Body of pancreas (tissue), 4 donors: Measurements from ENCODE around the gene ANKAR. TPM values are rescaled to one million over a fixed set of nuclear protein-coding genes. Genes with fewer than 3 reads are reported as not detected.
A peak's percentile ranks its signal among the peaks of the same experiment; 100 is the strongest.

Experiments used
- ATAC-seq: fragments of 150-250 bp; one replicate; pipeline ENCODE4 v1.9.1; 2016
- DNase-seq, 4 donors: peaks; one replicate each; pipeline ENCODE4 v3.0.0-alpha.2; 2019
- H3K27ac ChIP-seq, 4 donors: fragments of 200-600 bp; sonication (generic); 1 replicate in 3 of 4; 2 replicates in 1 of 4; pipeline versions ENCODE4 v1.5.1 to v1.6.1; 2016 to 2019; ENCODE audit warnings: mild to moderate bottlenecking in 1 of 4, mixed read lengths in 1 of 4, moderate library complexity in 1 of 4
- H3K27me3 ChIP-seq, 2 donors: fragments of 200-600 bp; sonication (generic); one replicate each; pipeline ENCODE4 v1.6.0; 2016; ENCODE audit warnings: mild to moderate bottlenecking in 1 of 2
- H3K36me3 ChIP-seq, 2 donors: fragments of 200-600 bp; sonication (generic); replicated peaks in 1 of 2; 2 replicates each; pipeline ENCODE4 v1.5.1; 2016; ENCODE audit warnings: low read depth in 2 of 2; ENCODE audit not compliant: insufficient read depth in 1 of 2
- H3K4me1 ChIP-seq: fragments of 200-600 bp; sonication (generic); one replicate; pipeline ENCODE4 v1.6.0; 2016
- H3K4me3 ChIP-seq, 2 donors: fragments of 200-600 bp; sonication (generic); 1 replicate in 1 of 2; 2 replicates in 1 of 2; pipeline ENCODE4 v1.5.1; 2016 to 2019
- H3K9me3 ChIP-seq, 3 donors: fragments of 200-600 bp; sonication (generic); 1 replicate in 2 of 3; 2 replicates in 1 of 3; pipeline ENCODE4 v1.5.1; 2016
- POLR2A ChIP-seq, 3 donors: fragments of 450-650 bp; IDR thresholded peaks; one replicate each; pipeline ENCODE4 v1.6.1; 2016; ENCODE audit warnings: antibody characterized with exemption in 3 of 3, mild to moderate bottlenecking in 2 of 3
- WGBS, 2 donors: methylation state at CpG; one replicate each; pipeline ENCODE4 v1.1.5; 2017; 5-methylcytosine and 5-hydroxymethylcytosine counted together
- intact Hi-C: fragments of 100-400 bp; cut with DNase I; formaldehyde crosslinking; loops from one replicate; pipeline ENCODE4 v1.15.1; 2023
- total RNA-seq, 2 donors: library from RNA; depleted of rRNA; stranded (reverse); fragments of >200 nt; gene quantifications; one replicate each; pipeline ENCODE4 v1.1.0, GENCODE V29; 2016
- TF ChIP-seq, protein P1 (sequence below), 7 experiments: fragments of 450-650 bp in 4 of 7; fragments of 200-600 bp in 3 of 7; sonication (generic) in 3 of 7; IDR thresholded peaks; one replicate each; pipeline ENCODE4 v1.5.1; 2016 to 2019; ENCODE audit warnings: antibody characterized with exemption in 7 of 7

Gene ANKAR
- total RNA-seq, 2 donors from 2014 or later: 10.9 to 14.3 TPM

DNA sequence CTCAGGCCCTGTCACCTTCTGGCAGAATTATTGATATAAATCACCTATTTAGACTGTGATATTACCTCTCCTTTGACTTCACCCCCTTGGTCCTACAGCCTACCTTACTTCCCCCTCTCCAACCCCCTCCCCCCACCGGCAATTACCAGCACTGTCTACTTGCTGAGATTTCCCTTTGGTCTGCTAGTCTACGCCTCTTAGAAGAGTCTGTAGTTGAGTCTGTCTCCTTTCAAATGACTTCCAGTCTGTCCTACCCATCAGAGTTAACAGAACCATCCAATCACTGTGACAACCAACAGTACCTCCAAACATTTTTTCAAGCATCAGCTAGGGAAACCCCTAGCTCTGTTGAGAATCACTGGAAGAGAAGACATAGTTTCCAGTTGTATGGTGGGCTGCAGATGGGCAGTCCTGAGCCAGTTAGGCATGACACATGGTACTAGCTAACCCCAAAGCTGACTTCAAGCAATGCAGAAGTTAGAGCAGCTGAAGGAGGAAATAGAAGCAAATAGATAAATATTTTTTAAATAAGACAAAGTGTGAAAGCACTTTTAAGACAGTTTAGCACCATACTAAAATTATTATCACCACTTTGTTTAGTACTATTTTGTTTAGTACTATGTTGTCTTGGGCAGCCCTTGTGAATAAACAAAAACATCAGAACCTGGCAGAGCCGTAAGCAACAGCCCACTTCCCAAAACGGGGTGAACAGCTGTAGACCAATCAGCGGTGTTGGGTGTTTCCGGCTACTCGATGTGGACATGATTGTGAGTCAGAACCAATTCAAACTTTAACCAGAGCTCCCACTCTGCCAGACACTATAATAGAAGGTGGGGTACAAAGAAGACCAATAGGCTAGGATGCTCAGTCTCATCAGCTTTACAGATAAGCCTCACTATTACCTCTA, 15.9 kb upstream of the ANKAR start:
- no peak overlapping the region for H3K27ac ChIP-seq

DNA sequence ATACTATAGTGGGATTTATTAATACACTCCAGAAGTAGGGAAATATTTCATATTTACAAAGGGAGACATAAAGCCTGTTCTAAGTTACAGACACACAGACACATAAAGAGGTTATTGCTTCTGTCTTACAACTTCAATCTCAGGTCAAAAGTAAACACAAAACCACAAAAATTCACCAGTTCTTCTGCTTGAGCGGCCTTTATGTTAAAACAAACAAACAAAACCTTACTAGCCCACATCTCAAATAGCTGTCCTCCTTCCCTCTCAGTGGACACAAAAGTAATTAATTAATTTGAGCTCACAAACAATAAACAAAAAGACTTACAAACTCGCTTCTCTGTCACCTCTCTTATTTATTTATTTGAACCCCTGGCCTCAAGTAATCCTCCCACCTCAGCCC, 14.7 kb upstream of the ANKAR start:
- H3K9me3 ChIP-seq: no peaks in the 10 kb centered on the region
- H3K27me3 ChIP-seq: no peaks in the 10 kb centered on the region
- DNase-seq: no peak
- WGBS, 2 donors: 40 to 41% methylated on average over 2 of the region's 2 CpGs
- H3K4me1 ChIP-seq: peaks cover 13% of the 10 kb centered on the region
- ATAC-seq: no peak
- TF ChIP-seq POLR2A (IDR thresholded peaks at IDR 0.05): no peak
- TF ChIP-seq, protein P1, sequence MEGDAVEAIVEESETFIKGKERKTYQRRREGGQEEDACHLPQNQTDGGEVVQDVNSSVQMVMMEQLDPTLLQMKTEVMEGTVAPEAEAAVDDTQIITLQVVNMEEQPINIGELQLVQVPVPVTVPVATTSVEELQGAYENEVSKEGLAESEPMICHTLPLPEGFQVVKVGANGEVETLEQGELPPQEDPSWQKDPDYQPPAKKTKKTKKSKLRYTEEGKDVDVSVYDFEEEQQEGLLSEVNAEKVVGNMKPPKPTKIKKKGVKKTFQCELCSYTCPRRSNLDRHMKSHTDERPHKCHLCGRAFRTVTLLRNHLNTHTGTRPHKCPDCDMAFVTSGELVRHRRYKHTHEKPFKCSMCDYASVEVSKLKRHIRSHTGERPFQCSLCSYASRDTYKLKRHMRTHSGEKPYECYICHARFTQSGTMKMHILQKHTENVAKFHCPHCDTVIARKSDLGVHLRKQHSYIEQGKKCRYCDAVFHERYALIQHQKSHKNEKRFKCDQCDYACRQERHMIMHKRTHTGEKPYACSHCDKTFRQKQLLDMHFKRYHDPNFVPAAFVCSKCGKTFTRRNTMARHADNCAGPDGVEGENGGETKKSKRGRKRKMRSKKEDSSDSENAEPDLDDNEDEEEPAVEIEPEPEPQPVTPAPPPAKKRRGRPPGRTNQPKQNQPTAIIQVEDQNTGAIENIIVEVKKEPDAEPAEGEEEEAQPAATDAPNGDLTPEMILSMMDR (IDR thresholded peaks at IDR 0.05): no peak
- H3K36me3 ChIP-seq: no peaks in the 10 kb centered on the region
- H3K27ac ChIP-seq: no peak overlapping the region
- H3K4me3 ChIP-seq: no peak overlapping the region
- intact Hi-C loops: loop anchor here (5.0 kb wide), 1 partner anchor 38 kb away; no protein-coding TSS in a partner anchor

More for the DNA sequence above, 15.9 kb upstream of the ANKAR start:
- DNase-seq: no peak
- Histone ChIP-seq H3K9me3 (no peaks in the 10 kb centered on the region), H3K27me3 (no peaks in the 10 kb centered on the region), H3K4me3 (no peak overlapping the region), H3K4me1 (peaks cover 9% of the 10 kb centered on the region), H3K36me3 (no peaks in the 10 kb centered on the region)
- TF ChIP-seq, protein P1 (IDR thresholded peaks at IDR 0.05): no peak
- TF ChIP-seq POLR2A (IDR thresholded peaks at IDR 0.05): no peak
- no peak for ATAC-seq
- intact Hi-C loops: no loop called here
- WGBS, 2 donors: 51 to 60% methylated on average over 7 of the region's 7 CpGs

DNA sequence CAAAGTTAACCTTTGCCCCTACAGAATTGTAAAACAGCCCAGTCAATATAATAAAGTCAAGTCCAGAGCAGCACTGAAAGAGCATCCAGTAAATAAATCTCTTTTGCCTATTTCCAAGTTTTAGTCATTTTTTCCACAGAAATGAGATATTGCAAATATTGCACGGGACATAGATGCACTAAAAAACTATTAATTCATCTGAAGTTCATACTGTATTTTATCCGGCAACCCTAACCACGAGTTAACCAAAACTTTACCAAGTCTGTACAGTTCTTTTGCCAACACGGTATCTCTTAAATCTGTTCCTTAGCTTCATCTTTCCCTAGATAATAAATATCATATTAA, 13.7 kb upstream of the ANKAR start:
- Histone ChIP-seq H3K36me3 (no peaks in the 10 kb centered on the region), H3K9me3 (no peaks in the 10 kb centered on the region), H3K4me1 (peaks cover 13% of the 10 kb centered on the region), H3K27ac (no peak overlapping the region), H3K4me3 (no peak overlapping the region), H3K27me3 (no peaks in the 10 kb centered on the region)
- TF ChIP-seq POLR2A (IDR thresholded peaks at IDR 0.05): no peak
- TF ChIP-seq, protein P1 (IDR thresholded peaks at IDR 0.05): no peak
- intact Hi-C loops: loop anchor here (5.0 kb wide), 1 partner anchor 37 kb away; no protein-coding TSS in a partner anchor
- WGBS, 2 donors: 5 to 8% methylated on average over 4 of the region's 4 CpGs
- ATAC-seq (no peak), DNase-seq (no peak)

DNA sequence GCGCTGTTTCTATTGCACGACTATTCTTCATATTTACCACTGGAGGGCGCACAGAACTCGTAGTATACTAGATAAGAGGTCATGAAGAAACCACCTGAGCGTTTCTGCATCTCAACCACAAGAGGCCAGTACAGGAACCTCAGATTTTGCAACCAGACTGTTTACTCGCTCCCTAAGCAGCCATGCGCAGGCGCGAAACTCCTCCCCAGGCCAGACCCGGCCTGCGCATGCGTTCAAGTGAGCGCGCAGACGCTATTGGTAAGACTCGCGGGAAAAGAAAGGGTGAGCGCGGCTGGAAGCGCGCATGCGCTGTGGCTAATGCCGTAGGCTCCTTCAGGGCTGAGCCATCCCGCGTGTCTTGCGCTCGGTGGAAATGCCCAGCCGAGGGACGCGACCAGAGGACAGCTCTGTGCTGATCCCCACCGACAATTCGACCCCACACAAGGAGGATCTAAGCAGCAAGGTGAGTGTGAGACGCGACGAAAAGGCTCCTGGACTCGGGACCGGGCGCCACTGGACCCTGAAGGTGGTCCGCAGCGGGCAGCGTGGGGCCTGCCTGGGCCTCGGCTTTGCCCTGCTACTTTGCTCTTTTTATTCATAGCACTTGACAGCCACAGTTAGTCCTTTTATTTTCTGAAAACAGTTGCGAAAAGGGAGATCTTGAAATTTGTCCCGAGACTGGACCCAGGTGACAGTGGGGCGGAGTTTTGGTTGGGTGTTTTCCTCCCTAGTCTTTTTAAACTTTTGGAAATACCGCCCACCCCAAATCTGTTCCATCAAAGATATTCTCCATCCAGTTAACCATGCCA, 13.1 kb upstream of the ANKAR start, which contains the start of gene ASNSD1:
ASNSD1 (plus strand) TSS at position 312 of the 809 bp plus-strand sequence. CDS start 4,674 bp downstream, outside the sequence.
- Histone ChIP-seq H3K4me1 (peaks cover 13% of the 10 kb centered on the region), H3K4me3 (peak within 1 kb of the TSS; percentile 61 to 96), H3K27ac (peak within 1 kb of the TSS in 3 of 4 donors; percentile 69 to 83 (median 75)), H3K27me3 (no peaks in the 10 kb centered on the region), H3K9me3 (no peaks in the 10 kb centered on the region), H3K36me3 (peaks cover 0 to 2% of the 10 kb centered on the region in 2 donors)
- ATAC-seq (peak; percentile 100), DNase-seq (peak; percentile 99 to 100 (median 100))
- intact Hi-C loops: loop anchor here (5.0 kb wide), 1 partner anchor 36 kb away; no protein-coding TSS in a partner anchor
- whole genome bisulfite sequencing, 2 donors: 0 to 1% methylated on average over 34 to 46 of the region's 46 CpGs
- peak; percentile 58 to 90 (median 88) for TF ChIP-seq POLR2A (IDR thresholded peaks at IDR 0.05)
- TF ChIP-seq, protein P1 (IDR thresholded peaks at IDR 0.05): peak; percentile 89 to 100 (median 100)
